ENCODE results near the gene NEK1.
"Not testable (repeated sequence)": the region's sequence is repeated elsewhere in the genome, so short reads cannot be mapped to it uniquely, and the experiment has no call there.

The NEK1 gene

DNA sequence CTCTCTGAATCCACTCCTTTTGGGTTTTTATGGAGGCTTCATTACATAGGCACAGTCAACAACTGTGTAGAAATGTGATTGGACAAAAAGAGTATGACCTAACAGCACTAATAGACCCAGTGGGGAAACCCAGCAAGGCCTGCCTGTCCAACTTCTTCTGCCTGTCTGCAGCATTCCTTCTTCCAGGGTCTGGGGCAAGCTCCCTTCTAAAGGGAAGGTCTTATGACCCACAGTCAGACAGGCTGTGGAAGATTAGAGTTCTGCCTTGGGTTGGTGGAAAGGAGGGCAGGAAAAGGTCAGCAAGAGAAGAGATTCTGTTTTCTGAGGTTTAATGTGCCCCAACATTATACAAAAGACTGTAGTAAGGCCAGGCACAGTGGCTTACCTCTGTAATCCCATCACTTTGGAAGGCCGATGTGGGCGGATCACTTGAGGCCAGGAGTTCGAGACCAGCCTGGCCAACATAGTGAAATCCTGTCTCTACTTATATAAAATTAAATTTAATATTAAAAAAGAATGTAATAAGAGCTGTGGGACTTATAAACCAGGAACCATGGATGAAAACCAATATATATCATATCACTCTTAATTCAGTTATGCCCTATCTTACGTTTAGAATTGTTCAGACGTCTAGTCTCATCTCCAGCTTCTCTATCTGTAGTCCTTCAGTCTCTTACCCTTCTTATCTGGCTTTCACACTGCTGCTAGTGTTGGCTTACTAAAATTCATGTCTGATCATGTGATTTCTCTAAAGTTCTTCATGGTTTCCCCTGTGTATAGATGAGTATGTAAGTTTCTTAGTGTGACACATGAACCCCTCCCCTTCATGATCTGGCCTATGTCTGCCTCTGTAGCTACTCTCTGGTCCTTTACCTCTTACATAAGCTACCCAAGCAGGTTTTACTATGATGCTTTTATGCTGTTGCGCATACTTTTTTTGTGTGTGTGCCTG is 14.2 kb upstream of the NEK1 start:
- peak; percentile 95 for DNase-seq (ENCODE audit: low spot score)

DNA sequence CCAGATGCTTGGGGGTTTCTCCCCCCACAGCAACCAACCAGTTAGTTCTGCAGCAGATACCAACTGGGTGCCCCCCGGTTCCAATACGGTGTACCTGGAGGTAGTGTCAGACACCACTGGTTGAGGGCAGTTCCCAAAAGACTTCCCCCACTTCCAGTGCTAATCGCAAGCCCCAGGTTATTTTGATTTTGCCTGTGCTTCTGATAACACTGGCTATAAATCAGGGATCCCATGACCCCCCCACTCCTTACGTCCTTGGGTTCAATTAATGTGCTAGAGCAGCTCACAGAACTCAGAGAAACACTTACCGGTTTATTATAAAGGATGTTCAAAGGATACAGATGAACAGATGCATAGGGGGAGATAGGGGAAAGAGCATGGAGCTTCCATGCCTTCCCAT is 13.5 kb upstream of the NEK1 start:
- DNase-seq (ENCODE audit: low spot score), result no peak

DNA sequence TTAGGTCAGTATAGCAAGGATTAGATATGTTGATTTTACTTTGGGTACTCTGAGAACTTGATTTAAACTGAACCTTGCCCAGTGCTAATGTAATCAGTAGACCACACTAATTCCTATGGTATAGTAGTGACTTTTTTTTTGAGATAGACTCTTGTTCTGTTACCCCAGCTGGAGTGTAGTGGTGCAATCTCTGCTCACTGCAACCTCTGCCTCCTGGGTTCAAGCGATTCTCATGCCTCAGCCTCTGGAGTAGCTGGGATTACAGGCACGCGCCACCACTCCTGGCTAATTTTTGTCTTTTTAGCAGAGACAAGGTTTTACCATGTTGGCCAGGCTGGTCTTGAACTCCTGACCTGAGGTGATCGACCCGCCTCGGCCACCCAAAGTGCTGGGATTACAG is 11.6 kb upstream of the NEK1 start:
- DNase-seq (ENCODE audit: low spot score), result not testable (repeated sequence)

DNA sequence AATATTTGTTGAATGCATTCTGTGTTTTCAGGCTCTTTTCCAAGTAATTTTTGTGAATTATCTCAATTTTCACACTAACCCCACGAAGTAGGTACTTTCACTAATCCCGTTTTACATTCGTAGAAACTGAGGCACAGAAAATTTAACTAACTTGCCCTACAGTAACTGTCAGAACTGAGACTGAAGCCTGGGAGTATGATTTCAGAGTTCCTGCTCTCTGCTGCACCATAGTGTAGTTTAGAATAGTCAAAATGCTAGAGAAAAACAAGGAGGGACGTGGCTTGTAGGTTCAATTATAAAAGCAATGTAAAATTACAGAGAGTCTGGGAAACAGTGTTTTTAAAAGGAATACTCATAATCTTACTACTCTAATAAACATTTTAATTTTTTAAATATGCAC is 10.2 kb upstream of the NEK1 start:
- peak; percentile 36 for DNase-seq (ENCODE audit: low spot score)

DNA sequence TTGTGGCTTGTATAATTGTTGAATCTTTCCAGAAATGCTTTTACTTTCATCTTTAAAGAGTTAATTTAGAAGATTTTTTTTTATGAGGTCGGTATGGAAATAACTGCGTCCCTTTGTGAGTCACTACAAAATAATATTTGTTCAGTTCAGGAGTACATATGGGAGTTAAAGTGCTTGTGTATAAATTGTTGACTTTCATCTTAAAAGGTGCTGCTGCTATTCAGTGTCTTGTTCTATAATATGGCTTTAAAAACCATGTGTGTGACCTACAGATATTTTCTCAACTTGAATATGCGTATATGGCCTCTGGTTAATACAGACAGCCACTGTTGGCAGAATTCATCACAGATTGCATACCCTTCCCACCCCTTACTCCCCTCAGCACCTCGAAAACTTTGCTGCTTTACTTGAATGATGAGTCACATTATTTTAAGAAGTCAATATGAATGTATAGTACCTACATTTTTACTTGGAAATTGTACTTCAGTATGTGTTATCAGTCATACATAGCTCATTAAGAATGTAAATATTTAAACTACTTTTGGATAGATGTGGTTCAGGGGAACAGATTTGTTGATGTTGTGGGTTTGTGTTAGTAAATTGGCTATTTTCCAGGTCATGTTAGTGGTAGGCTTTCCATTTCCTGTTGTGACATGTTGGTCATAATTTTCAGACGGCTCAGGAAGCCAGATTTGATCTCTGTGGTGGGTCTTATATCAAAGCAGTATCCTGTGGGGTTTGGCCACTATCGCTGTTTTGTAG is 9.5 kb upstream of the NEK1 start:
- DNase-seq (ENCODE audit: low spot score), result peak; percentile 68

DNA sequence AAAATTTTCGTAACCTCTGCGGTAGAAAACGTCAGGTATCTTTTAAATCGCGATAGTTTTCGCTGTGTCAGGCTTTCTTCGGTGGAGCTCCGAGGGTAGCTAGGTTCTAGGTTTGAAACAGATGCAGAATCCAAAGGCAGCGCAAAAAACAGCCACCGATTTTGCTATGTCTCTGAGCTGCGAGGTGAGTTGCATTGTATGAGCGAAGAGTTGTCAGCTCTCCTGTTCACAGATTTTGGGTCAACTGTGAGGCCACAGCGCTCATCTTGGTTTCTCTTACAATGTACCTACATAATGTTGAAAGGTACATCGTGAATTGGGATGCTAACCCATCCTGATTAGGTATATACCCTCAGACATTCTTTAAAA is 8.5 kb upstream of the NEK1 start:
- peak; percentile 66 for DNase-seq (ENCODE audit: low spot score)

DNA sequence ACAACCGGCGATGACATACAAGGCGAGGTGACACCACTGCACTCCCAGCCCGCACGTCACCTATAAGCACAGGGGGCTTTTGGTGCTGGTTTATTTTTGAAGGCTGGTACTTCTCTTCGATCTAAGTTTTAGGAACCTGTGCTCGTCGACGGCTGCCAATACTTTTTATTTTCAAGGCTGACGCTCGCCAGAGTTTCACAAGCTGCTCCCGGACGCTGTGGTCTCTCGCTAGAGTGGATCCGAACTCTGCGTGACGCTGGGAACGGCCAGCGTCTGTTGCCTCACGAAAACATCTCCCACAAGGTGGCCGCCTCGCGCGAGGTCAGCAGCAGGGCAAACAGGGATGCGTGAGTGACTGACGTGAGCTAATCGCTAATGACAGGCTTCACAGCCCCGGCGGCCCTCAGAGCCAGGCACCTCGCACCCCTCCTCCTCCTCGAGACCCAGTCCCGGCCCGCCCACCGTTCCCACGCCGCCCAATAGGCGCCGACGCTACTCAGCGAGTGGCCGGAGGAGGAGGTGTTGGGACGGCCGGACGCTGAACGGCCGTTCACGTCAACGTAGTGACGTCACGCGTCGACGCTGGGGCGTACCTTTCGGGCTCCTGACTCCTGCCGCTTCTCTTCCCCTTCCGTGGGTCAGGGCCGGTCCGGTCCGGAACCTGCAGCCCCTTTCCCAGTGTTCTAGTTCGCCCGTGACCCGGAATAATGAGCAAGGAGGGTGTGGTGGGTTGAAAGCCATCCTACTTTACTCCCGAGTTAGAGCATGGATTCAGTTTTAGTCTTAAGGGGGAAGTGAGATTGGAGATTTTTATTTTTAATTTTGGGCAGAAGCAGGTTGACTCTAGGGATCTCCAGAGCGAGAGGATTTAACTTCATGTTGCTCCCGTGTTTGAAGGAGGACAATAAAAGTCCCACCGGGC is 7.8 kb upstream of the NEK1 start, which contains the start of gene CLCN3:
CLCN3 (plus strand) TSS at position 621 of the 922 bp plus-strand sequence. CDS start 15,351 bp downstream, outside the sequence.
- peak; percentile 99 for DNase-seq (ENCODE audit: low spot score)

DNA sequence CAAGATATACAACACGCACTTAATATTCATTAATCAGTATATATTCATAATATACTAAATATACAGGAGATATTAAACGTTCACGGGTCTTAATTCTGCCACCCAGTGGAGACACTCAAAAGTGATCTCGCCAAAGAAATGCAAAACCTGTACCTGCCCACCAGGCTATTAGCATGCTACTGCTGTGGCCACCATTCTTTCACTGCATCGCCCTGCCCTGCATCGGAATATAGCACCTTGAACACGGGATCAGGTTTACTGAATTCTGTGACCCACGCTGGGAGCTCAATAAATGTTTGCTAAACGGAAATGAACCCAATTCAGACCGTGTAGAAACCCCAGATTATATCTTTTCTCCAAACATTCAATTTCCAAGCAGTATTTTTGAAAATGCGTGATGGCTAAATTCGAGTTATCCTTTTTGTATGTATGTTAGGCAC is 7.2 kb upstream of the NEK1 start:
- DNase-seq (ENCODE audit: low spot score), result peak; percentile 81

DNA sequence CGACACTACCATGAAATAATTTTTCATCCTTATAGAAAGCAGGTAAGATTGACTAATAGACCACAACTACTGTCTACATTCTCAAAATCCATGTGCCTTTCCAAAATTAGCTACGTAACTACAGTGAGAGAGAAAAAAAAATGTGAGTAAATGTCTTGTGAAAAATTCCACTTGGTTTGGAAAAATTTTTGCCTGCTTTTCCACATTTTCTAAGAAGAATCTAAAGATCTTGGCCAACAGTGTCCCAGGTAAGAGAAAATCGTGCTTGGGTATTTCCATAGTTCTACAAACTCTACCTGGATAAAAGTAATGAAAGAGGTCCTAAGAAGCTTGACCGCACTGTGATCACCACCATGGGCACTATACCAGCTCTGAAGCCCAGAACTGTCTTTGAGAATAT is 6.6 kb upstream of the NEK1 start:
- DNase-seq (ENCODE audit: low spot score), result no peak

DNA sequence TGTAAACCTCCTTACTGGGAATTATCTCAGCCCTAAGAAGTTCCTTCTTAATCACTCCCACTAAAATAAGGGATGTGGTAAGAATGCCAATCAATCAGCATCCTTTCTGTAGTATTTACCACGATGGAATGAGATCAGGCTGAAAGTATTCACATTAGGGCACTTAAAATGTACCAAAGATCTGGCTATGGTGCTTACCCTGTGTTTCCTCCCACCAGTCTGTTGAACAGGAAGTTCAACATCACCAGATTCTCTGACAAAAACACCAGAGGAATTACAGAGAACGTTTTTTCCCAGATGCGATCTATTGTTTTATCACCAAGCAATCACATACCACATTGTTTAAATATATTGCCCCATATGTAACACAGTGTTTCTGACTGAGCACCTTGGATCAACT is 5.9 kb upstream of the NEK1 start:
- DNase-seq (ENCODE audit: low spot score), result no peak

DNA sequence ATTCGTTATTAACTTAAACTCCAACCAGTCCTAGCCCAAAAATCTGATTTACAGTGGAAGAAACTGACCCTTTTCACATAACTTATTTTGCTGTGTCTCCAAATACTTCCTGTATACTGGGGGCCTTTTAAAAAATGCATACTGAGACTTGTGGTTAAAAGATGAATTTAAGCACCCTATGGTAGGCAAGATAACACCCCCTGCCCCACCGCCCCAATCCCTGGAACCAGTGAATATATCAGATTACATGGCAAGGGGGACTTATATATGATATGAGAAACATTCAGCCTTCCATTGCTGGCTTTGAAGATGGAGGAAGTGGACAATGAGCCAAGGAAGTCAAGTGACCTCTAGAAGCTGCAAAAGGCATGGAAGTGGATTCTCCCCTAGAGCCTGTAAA is 4.9 kb upstream of the NEK1 start:
- DNase-seq (ENCODE audit: low spot score), result no peak

DNA sequence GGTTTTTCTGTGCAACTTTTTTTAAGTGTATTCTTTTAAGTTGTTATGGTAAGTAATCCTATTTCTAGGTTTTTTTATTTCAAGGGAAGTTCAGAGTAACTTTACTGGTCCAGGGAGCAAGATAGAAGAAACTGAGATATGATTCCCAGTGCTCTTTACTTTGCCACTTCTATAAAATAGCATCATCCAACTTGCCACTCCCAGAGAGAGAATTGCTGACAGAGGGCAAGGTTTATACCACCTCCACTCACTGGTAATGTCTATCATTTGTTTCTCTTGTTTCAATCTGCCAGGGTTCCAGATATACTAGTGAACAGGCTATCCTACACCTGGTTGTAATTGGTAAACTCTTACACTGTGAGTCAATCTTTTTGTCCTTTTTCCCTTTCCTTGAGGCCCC is 4.5 kb upstream of the NEK1 start:
- no peak for DNase-seq (ENCODE audit: low spot score)

DNA sequence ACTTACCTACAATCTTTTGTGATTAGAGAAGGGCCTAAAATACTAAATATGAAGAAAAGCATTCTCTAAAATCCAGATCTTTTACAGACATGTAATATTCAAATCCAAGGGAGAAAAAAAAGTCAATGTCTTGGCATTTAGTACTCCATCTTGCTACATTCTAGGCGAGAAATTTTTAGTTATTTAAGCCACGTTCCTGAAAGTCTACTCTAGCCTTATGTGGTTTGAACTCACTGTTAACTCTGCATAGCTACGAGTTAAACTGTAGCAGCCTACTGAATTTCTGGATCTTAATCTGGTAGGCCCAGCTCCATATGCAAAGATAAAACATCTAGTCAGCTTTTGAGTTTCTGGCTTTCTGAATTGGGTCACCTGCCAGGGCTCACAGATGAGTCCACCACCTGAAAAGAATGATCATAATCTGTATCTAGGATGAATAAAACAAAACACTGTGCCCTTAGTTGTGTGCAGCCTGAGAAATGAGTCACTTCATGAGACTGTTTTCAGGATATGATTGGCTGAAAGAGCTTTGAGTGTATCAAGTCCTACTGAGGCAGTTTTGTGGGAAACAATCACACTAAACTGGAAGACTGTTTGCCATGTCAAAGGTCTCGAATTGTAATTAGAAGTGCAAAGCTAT is 3.2 kb upstream of the NEK1 start:
- DNase-seq (ENCODE audit: low spot score), result no peak

DNA sequence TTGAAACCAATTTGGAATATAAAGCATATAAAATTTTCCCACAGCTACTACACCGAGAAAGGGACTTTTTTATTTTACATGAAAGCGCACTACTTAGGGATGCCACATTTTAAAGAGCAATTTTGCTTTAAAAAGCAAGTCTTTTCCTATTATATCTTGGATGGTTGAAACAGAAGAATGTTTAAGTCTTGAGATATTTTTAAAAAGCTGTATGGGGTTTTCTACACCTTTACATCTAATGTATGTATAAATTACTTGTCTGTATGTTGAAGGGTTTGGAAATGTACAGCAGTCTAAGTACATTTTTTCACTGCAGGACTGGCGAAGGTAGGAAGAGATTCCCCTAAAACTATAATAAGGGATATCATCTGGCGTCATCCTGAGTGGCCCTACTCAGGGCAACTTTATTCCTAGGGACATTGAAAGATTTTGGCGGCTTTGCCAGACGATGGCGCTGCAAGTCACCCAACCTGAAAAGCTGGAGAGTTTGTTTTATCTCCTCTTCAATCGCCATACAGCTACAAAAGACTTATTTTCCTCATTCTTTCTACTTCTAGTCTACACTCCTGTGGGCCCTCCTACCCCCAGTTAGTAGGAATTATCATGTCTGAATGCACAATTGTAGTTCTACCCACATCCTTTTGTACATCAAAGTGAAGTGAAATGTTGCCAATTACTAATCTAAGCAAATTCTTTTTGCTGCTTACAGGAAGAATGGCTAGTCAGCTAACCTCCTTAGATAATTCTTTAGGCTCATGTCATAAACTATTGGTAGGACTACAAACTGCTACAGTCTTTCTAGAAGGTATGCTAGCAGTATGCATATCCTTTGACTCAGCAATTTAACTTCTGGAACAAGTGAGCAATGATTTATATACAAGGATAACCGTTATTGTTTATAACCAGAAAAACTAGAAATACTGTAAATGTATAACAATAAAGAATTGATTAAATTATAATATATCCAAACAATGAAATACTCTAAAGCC is 782 bp upstream of the NEK1 start:
- peak; percentile 83 for DNase-seq (ENCODE audit: low spot score)

DNA sequence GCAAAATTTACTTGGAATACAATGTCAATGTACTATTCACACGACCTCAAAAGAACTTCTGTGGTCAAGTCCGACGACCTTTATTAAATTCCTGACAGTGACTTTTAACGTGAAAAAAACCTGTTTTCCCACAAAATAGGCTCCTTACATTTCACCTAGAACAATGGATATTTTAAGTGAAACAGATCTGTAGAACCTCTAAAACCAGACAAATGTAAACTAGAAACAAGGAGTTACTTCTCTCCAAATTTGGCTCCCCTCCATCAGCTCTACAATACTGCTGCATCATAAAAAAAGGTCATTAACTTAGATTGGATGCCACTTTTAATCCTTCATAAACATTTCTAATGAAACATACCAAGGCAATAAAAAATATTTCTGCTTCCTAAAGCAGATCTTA is 1.2 kb downstream of the NEK1 start:
- peak; percentile 34 for DNase-seq (ENCODE audit: low spot score)

DNA sequence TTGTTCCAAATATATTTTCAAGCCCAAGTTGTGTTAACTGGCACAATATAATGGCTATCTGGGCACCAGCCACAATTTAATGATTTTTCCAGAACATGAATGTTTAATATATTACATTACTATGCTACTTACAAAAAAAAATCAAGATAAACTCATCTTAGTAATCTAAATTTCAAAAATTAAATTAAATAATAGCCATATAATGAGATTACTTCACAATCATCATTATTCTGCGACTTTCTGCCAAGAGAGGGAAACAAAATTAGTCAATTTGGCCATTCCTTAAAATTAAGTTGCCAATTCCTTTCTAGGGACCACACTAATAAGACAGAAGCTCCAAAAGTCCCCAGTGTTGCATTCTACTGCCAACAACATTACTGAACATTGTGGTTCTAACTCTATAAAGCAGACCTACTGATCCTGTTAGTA is 7.5 kb downstream of the NEK1 start:
- no peak for DNase-seq (ENCODE audit: low spot score)

DNA sequence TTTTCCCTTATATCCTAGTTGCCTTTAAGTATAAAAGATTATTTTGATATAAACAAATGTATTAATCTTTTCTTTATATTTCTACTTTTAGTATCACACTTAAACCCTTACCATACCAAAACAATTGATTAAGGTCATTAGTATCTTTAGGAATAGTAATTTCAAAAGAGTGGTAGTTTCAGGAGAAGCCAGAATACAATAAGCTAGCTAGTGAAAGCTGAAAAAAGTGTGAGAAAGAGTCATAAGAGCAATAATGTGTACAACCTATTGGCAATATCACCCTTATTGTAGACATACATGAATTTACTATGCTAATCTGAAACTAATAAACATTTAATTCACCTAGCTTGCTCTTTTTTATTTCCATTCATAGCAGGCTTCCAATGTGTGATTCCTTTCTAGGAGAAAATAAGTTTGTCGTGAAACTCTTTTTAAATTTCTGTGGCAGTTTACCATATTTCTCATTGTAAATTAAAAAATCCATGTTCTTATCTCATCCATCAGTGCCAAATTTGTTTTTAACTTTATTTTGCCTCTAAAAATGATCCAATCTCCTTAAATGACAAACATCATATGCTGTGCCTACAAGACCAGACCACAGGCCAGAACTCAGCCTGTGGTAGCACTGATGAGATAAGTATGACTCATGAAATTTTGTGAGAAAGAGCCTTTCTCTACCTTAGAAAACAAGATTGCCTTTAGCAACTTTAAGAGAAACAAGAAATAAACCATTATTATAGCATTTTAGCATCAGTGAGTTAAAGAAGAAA is 8.1 kb downstream of the NEK1 start:
- DNase-seq (ENCODE audit: low spot score), result peak; percentile 76

DNA sequence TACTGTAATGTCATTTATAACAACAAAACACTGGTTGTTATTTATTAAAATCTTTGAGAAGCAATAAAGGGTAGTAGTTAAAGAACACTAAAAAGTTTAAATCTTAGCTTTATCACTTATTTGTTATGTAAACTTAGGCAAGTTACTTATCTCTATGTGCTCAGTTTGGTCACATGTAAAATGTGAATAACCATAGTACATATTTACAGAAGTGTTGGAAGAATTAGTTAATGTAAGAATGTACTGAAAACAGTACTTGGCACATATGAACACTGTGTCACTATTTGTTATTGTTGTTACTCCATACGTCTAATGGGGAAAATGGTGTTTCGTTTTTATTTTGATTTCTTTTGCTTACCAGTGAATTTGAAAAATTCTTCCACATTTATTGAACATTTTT is 9.1 kb downstream of the NEK1 start:
- DNase-seq (ENCODE audit: low spot score), result no peak

DNA sequence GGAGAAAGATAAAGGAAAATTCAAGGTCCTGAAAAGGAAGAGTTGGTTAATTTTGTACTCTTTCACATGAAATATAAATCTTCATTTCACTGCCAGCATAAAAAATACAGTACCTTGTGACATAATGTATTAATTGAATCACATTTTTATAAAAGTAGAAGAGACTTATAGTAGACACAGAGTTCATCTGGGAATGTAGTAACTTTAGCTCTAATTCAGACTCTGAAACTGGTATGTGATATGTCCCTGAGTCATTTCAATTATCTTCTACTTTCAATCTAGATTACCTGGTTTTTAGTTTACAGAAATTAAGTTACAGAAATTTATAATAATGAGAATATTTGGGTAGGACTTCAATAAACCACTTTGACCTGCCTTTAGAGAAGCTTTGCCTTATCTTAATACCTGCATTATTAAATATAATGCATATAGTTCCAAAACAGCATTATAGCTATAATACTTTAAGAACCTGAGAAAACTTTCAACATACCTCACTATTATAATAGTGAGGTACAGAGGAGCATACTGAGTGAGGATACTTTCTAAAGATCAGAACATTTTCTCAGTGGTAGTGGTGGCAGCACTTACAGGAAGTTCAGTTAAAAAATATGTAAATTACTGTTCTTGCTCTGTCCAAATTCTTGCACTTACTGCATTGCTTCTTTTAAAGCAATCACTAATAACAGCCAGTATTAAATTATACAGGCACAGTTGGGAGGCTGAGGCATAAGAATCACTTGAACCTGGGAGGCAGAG is 11.2 kb downstream of the NEK1 start:
- no peak for DNase-seq (ENCODE audit: low spot score)
